HepG2 (cell line): ENCODE data around the gene CST11. TPM values are rescaled to one million over a fixed set of nuclear protein-coding genes. Genes with fewer than 3 reads are reported as not detected.

Source experiments
- ATF7 ChIP-seq, 2 experiments: fragments of 450-650 bp in 1 of 2; sonication (generic) in 1 of 2; formaldehyde crosslinking in 1 of 2; IDR thresholded peaks; 2 replicates each; pipeline versions ENCODE4 v1.4.0 to v1.6.1; 2016 to 2020; ENCODE audit warnings: antibody characterized with exemption in 1 of 2, mild to moderate bottlenecking in 1 of 2, missing genetic modification reagents in 1 of 2
- CCDC6 ChIP-seq: sonication (generic); formaldehyde crosslinking; IDR thresholded peaks from 2 replicates; pipeline ENCODE4 v1.8.1; 2022; ENCODE audit warnings: mild to moderate bottlenecking, missing genetic modification reagents, moderate library complexity
- CENPBD1 ChIP-seq: sonication (generic); formaldehyde crosslinking; IDR thresholded peaks from 2 replicates; pipeline ENCODE4 v1.8.0; 2022; ENCODE audit warnings: missing genetic modification reagents, low read depth, mild to moderate bottlenecking, borderline replicate concordance
- CHCHD3 ChIP-seq: sonication (generic); formaldehyde crosslinking; IDR thresholded peaks from 2 replicates; pipeline ENCODE4 v1.8.0; 2022; ENCODE audit warnings: mild to moderate bottlenecking, missing genetic modification reagents, moderate library complexity
- E2F1 ChIP-seq: sonication (generic); formaldehyde crosslinking; IDR thresholded peaks from 2 replicates; pipeline ENCODE4 v1.5.0; 2020; ENCODE audit warnings: missing genetic modification reagents
- FOXC1 ChIP-seq: sonication (generic); formaldehyde crosslinking; IDR thresholded peaks from 2 replicates; pipeline ENCODE4 v1.8.0; 2022; ENCODE audit warnings: mild to moderate bottlenecking, missing genetic modification reagents, borderline replicate concordance
- FOXK2 ChIP-seq: fragments of 450-650 bp; IDR thresholded peaks from 2 replicates; pipeline ENCODE4 v1.6.1; 2016
- GLI4 ChIP-seq: sonication (generic); formaldehyde crosslinking; IDR thresholded peaks from 2 replicates; pipeline ENCODE4 v1.5.1; 2020; ENCODE audit warnings: missing genetic modification reagents, mild to moderate bottlenecking, moderate library complexity, borderline replicate concordance
- GLMP ChIP-seq: sonication (generic); formaldehyde crosslinking; IDR thresholded peaks from 2 replicates; pipeline ENCODE4 v1.9.0; 2021; ENCODE audit warnings: missing genetic modification reagents, mild to moderate bottlenecking, borderline replicate concordance
- GTF3A ChIP-seq: sonication (generic); formaldehyde crosslinking; conservative IDR thresholded peaks from 2 replicates; pipeline ENCODE4 v1.4.0; 2020; ENCODE audit warnings: mild to moderate bottlenecking, missing genetic modification reagents
- KAT7 ChIP-seq: IDR thresholded peaks from 2 replicates; pipeline ENCODE4 v1.6.1; 2018; ENCODE audit warnings: borderline replicate concordance, missing compliant biosample characterization
- MTERF4 ChIP-seq: sonication (generic); formaldehyde crosslinking; IDR thresholded peaks from 2 replicates; pipeline ENCODE4 v1.8.0; 2023; ENCODE audit warnings: mild to moderate bottlenecking, missing genetic modification reagents
- NBN ChIP-seq: fragments of 450-650 bp; conservative IDR thresholded peaks from 2 replicates; pipeline ENCODE4 v1.6.1; 2017
- NCOA1 ChIP-seq: sonication (generic); formaldehyde crosslinking; IDR thresholded peaks from 2 replicates; pipeline ENCODE4 v1.9.0; 2021; ENCODE audit warnings: missing genetic modification reagents
- NR2F2 ChIP-seq: IDR thresholded peaks from 2 replicates; pipeline ENCODE4 v1.6.1; 2012; ENCODE audit warnings: low read depth, inconsistent platforms, borderline replicate concordance
- PCBP2 ChIP-seq: fragments of 200-400 bp; formaldehyde crosslinking; optimal IDR thresholded peaks from 2 replicates; pipeline ENCODE3; 2018; ENCODE audit warnings: low read length, low read depth; ENCODE audit not compliant: poor library complexity, severe bottlenecking
- RARG ChIP-seq: sonication (generic); formaldehyde crosslinking; IDR thresholded peaks from 2 replicates; pipeline ENCODE4 v1.4.0; 2020; ENCODE audit warnings: low read depth, mild to moderate bottlenecking, missing genetic modification reagents
- ZEB1 ChIP-seq: IDR thresholded peaks from 2 replicates; pipeline ENCODE4 v1.6.1; 2012; ENCODE audit warnings: mild to moderate bottlenecking, low read depth, inconsistent platforms; ENCODE audit not compliant: insufficient replicate concordance
- ZNF225 ChIP-seq: sonication (generic); formaldehyde crosslinking; IDR thresholded peaks from 2 replicates; pipeline ENCODE4 v1.4.0; 2020; ENCODE audit warnings: mild to moderate bottlenecking, missing genetic modification reagents
- ZNF564 ChIP-seq: sonication (generic); formaldehyde crosslinking; IDR thresholded peaks from 2 replicates; pipeline ENCODE4 v1.8.1; 2023; ENCODE audit warnings: mild to moderate bottlenecking, missing genetic modification reagents
- ZNF639 ChIP-seq: conservative IDR thresholded peaks from 2 replicates; pipeline ENCODE4 v1.6.1; 2018; ENCODE audit warnings: missing genetic modification reagents
- ZNF674 ChIP-seq: sonication (generic); formaldehyde crosslinking; IDR thresholded peaks from 2 replicates; pipeline ENCODE4 v1.5.0; 2020; ENCODE audit warnings: low read depth, mild to moderate bottlenecking, missing genetic modification reagents
- ZNF749 ChIP-seq: sonication (generic); formaldehyde crosslinking; IDR thresholded peaks from 2 replicates; pipeline ENCODE4 v1.8.0; 2022; ENCODE audit warnings: mild to moderate bottlenecking, missing genetic modification reagents, moderate library complexity, borderline replicate concordance
- ZSCAN20 ChIP-seq: sonication (generic); formaldehyde crosslinking; IDR thresholded peaks from 2 replicates; pipeline ENCODE4 v1.4.0; 2020; ENCODE audit warnings: missing genetic modification reagents, mild to moderate bottlenecking, borderline replicate concordance
- polyA plus RNA-seq, 8 experiments: library from polyadenylated mRNA; depleted of rRNA in 3 of 8; stranded (reverse) in 7 of 8; unstranded in 1 of 8; fragments of >200 nt; fragmentation: Illumina TruSeq in 4 of 8; extraction: Trizol in 4 of 8; gene quantifications; 2 replicates each; pipeline versions ENCODE4 v1.2.1 to v1.2.3, GENCODE V29; 2011 to 2016; ENCODE audit warnings: low read depth in 4 of 8, missing spikeins in 1 of 8, mixed read lengths in 1 of 8; ENCODE audit not compliant: insufficient read depth in 1 of 8
- total RNA-seq, 5 experiments: library from RNA; depleted of rRNA; stranded (reverse); fragments of >200 nt; fragmentation: Illumina TruSeq; extraction: Trizol; gene quantifications; 2 replicates each; pipeline ENCODE4 v1.2.3, GENCODE V29; 2016; ENCODE audit warnings: low read depth in 1 of 5

The CST11 gene
- total and polyA plus RNA-seq, 2 of the 13 experiments (the other 11 are each of a cell fraction or from before 2014, with no cell fraction given), result not detected

- TF ChIP-seq PCBP2 (no peak), NR2F2 (peak; percentile 37), ZSCAN20 (no peak), CHCHD3 (no peak), NBN (no peak), ZNF225 (CRISPR knock-in tag) (peak; percentile 54; the same call in 1 of the 2 replicates), FOXK2 (no peak), CCDC6 (CRISPR knock-in tag) (0 out of 2 replicates have a peak, but pooled peaks have one; percentile 60), E2F1 (no peak), ZNF639 (no peak), GTF3A (CRISPR knock-in tag) (no peak), ZNF564 (CRISPR knock-in tag) (peak; percentile 44; the same call in 1 of the 2 replicates), ZEB1 (no peak), CENPBD1 (CRISPR knock-in tag) (no peak), FOXC1 (no peak), ZNF674 (CRISPR knock-in tag) (no peak), ZNF749 (CRISPR knock-in tag) (0 out of 2 replicates have a peak, but pooled peaks have one; percentile 51), KAT7 (CRISPR knock-in tag) (peak; percentile 25; the same call in 1 of the 2 replicates), GLMP (CRISPR knock-in tag) (no peak), NCOA1 (CRISPR knock-in tag) (no peak), ATF7 (IDR thresholded peaks at IDR 0.05) (no peak), ATF7 (CRISPR knock-in tag; IDR thresholded peaks at IDR 0.05) (no peak), RARG (CRISPR knock-in tag) (no peak), GLI4 (CRISPR knock-in tag) (no peak), MTERF4 (CRISPR knock-in tag) (no peak)
These were observed 16.8 kb downstream of the CST11 start (continued) for GRCh38 chr20:23435626-23436539.
